ENCODE results near the gene ST6GALNAC3.

DNA sequence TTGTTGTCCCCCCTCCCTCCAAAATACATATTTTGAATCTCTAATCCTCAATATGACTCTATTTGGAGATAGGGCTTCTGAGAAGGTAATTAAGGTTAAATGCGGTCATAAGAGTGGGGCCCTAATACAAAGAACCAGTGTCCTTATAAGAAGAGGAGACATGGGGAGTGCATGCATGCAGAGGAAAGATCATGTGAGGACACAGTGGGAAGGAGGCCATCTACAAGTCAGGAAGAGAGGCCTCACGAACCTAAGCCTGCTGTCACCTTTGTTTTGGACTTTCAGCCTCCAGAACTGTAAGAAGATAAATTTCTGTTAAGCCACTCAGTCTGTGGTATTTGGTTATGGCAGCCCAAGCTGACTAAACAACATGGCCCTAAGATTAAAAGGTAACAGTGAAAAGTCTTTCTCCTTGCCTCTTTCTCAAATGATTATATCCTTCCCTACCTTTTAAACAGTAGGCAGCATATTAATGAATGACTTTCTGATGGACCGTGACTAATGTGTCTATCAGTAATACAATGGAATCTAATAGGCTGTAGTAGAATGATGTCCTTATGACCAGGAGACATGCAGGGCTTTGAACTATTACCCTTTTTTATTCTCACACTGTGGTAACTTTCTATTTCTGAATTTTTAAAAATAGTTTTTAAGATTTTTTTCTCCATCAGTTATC, 40.6 kb upstream of the ST6GALNAC3 start:
- TF ChIP-seq GATA3 (IDR thresholded peaks at IDR 0.05; ENCODE audit: low read depth, low read length) (no peak), GATA2 (IDR thresholded peaks at IDR 0.05; ENCODE audit: low read depth, low read length) (no peak)
